Caki2 (cell line): ENCODE results near the gene GPS2. TPM values are rescaled to one million over a fixed set of nuclear protein-coding genes. Genes with fewer than 3 reads are reported as not detected.

Experiments
- DNase-seq: peaks from one replicate; pipeline ENCODE4 v3.0.0-alpha.2; 2015; ENCODE audit warnings: low read depth
- in situ Hi-C: cut with HindIII; loops from 2 replicates; pipeline ENCODE4 v1.10.0; 2016; ENCODE audit warnings: low sequenced_read_pairs, low pct_unique_long_range_greater_than_20kb, mixed read lengths
- total RNA-seq: library from RNA; depleted of rRNA; stranded (reverse); fragments of >200 nt; shearing (Covaris generic); gene quantifications from 2 replicates; pipeline ENCODE4 v1.2.3, GENCODE V29; 2014; ENCODE audit warnings: low replicate concordance; rRNA removed

GPS2 gene, protein sequence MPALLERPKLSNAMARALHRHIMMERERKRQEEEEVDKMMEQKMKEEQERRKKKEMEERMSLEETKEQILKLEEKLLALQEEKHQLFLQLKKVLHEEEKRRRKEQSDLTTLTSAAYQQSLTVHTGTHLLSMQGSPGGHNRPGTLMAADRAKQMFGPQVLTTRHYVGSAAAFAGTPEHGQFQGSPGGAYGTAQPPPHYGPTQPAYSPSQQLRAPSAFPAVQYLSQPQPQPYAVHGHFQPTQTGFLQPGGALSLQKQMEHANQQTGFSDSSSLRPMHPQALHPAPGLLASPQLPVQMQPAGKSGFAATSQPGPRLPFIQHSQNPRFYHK
- total RNA-seq, result 51.1 and 56.4 TPM in 2 replicates

- in situ Hi-C loops, result no loop called here
- peak; percentile 81 for DNase-seq
Measured at GRCh38 chr17:7314719-7315569, at the start of gene GPS2. Gene GPS2 (minus strand): TSS chr17:7315360. CDS start chr17:7315052, 308 bp downstream.

GRCh38 chr17:7363311-7363710 is 48.2 kb upstream of the GPS2 start:
- DNase-seq, result no peak
- in situ Hi-C loops, result no loop called here

- in situ Hi-C loops, result no loop called here
Measured at GRCh38 chr17:7361906-7362305, 46.7 kb upstream of the GPS2 start.

GRCh38 chr17:7357381-7357780 is 42.2 kb upstream of the GPS2 start:
- in situ Hi-C loops, result no loop called here
- DNase-seq, result no peak

More at GRCh38 chr17:7361906-7362305, 46.7 kb upstream of the GPS2 start:
- no peak for DNase-seq

- DNase-seq, result no peak
- in situ Hi-C loops, result no loop called here
Measured at GRCh38 chr17:7356756-7357155, 41.6 kb upstream of the GPS2 start.

DNA sequence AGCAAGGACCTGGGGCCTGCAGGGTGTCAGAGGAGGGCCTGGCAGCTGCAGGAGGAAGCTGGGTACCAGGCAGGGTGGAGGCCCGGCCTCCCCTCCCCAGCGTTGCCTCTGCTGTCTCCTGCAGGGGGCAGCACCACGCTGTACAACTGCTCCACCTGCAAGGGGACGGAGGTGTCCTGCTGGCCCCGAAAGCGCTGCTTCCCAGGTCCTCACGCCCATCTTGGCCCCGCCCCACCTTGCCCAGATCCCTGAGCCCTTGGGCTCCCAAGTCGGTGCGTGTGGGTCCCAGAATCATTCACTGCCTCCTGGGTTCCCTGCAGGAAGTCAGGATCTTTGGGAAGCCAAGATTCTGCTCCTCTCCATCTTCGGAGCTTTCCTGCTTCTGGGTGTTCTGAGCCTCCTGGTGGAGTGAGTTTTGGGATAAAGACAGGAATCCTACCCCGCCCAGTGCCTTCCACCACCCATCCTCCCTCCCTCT is 41.0 kb upstream of the GPS2 start:
- in situ Hi-C loops, result no loop called here
- peak; percentile 52 for DNase-seq

- DNase-seq, result no peak
- in situ Hi-C loops, result no loop called here
Measured at GRCh38 chr17:7355573-7355972, 40.4 kb upstream of the GPS2 start.

GRCh38 chr17:7355053-7355452 is 39.9 kb upstream of the GPS2 start, which contains the start of gene TMEM95:
Gene TMEM95 (plus strand): TSS chr17:7355156. CDS start chr17:7355205, 49 bp downstream.
- DNase-seq, result no peak
- in situ Hi-C loops, result no loop called here

DNA sequence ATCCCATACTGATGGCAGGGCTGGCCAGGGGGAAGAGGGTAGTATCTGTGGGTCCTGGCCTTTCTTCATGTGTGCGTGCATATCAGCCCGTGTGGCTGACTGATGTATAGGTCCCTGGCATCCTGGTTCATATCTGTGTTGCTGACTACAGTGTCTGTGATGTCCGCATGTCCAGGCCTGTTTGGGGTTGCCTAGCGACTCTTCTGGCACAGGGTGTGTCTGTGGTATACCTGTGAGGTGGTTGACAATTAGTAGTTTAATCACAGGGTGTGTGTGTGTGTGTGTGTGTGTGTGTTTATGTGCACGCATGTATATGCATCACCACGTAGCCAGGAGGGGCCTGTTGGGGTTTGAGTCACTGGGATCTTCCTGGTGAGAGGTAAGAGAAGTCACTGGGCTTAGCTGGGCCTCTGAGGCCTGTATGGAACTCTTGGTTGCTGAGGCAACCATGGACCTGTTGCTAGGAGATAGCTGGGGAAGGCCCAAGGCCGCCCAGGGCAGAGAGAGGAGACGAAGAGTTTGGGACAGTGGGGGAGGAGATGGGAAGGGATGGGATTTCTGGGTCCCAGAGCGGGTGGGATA is 39.2 kb upstream of the GPS2 start:
- DNase-seq, result no peak
- in situ Hi-C loops, result no loop called here

DNA sequence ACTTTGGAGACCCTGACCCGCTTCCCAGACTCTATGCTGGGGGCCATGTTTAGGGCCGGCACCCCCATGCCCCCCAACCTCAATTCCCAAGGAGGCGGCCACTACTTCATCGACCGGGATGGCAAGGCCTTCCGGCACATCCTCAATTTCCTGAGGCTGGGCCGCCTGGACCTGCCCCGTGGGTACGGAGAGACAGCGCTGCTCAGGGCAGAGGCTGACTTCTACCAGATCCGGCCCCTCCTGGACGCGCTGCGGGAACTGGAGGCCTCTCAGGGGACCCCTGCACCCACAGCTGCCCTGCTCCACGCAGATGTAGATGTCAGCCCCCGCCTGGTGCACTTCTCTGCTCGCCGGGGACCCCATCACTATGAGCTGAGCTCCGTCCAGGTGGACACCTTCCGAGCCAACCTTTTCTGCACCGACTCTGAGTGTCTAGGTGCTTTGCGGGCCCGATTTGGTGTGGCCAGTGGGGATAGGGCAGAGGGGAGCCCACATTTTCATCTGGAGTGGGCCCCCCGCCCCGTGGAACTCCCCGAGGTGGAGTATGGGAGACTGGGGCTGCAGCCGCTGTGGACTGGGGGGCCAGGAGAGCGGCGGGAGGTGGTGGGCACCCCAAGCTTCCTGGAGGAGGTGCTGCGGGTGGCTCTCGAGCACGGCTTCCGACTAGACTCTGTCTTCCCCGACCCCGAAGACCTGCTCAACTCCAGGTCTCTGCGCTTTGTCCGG is 37.9 kb upstream of the GPS2 start:
- in situ Hi-C loops, result no loop called here
- DNase-seq, result no peak

DNA sequence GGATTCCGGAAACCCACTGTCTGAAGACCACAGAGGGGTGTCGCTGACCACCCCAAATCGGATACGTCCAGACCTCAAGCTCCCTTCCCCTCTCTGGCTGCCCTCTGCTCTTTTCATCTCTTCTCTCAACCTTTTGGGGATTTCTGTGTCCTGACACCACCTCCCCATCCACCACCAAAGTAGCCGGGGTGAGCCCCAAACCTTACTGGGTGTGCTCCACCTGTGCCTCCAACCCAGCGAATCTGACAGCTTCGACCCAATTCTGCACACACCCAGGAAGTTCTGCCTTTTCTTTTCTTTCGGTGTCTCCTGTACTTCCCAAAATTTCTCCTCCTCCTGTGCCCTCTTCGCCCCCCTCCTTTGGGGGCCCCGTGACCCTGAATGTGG is 37.3 kb upstream of the GPS2 start:
- DNase-seq, result no peak
- in situ Hi-C loops, result no loop called here

DNA sequence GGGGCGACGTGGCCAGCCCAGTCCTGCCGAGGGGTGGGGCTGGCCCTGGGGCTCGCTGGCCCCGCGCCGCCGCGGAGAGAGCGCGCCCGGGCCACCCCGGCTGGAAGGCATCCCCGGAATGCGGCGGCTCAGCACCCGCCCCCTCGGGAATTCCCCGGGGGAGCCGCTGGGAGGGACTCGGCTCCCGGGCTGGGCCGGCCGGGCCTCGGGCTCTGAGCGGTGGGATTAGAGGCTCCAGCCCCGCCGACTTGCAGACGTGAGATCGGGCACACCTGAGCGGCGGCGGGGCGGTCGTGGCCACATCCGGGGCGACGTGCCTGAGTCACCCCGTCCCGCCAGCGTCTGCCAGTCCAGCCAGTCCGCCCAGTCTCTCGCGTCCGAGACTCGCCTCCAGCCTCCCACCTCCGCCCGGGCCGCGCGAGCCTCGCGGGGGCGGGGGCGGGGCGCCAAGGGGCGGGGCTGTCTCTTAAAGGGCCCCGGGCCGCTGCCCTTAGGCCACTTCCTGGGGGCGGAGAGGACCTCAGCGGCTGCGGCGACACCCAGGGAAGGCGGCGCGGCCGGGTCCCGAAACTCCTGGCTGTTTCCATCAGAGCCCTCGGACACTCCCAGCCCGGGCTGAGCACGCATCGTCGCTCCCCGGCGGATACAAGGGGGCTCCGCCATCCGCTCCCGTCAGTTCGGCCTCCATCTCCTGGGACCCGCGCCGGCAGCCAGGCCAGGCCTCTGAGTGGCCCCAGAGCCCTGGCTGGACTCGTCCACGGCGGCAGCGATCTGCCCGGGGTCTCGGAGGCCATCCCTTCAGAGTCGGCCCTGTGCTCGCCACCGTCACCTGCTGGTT is 36.7 kb upstream of the GPS2 start, which contains the start of gene KCTD11:
Gene KCTD11, plus strand, starts transcription at position 498 of the 838 bp plus-strand sequence.
- in situ Hi-C loops, result no loop called here
- peak; percentile 96 for DNase-seq

GRCh38 chr17:7348478-7349242 is 33.5 kb upstream of the GPS2 start:
- in situ Hi-C loops, result no loop called here
- no peak for DNase-seq

GRCh38 chr17:7347630-7348477 is 32.7 kb upstream of the GPS2 start:
- no peak for DNase-seq
- in situ Hi-C loops, result no loop called here

DNA sequence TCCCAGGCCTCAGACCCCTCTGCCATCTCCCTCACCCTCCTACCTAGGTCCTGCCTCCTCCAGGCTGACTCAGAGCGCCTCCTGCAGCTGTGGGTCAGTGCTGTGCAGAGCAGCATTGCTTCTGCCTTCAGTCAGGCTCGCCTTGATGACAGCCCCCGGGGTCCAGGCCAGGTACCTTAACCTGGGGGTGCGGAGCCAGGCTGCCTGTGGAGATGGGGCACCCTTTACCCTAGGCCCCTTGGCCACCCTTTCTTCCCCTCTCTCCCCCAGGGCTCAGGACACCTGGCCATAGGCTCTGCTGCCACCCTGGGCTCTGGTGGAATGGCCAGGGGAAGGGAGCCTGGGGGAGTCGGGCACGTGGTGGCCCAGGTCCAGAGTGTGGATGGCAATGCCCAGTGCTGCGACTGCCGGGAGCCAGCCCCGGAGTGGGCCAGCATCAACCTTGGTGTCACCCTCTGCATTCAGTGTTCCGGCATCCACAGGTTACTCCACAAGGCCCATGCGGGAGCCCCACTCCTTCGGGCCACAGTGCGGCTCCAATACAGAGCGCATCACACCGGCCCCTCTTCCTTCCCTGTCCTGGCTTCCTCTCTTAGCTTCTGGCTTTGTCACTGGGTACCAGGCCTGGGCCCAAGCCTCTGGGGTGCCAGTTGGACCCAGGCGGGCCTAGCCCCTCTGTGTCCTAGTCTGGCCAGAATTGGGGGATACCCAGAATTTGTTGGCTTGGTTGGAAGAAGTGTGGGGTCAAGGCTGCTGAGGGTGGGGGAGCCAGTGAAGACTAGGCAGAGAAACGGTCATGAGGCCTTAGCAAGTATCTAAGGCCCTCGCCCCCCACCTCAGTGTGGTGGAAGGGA is 31.8 kb upstream of the GPS2 start:
- in situ Hi-C loops, result no loop called here
- no peak for DNase-seq
